Peyer's patch (tissue), 4 donors: ENCODE results near the gene MAML3. TPM values are rescaled to one million over a fixed set of nuclear protein-coding genes. Genes with fewer than 3 reads are reported as not detected.

ENCODE experiments used
- DNase-seq, 3 donors: peaks; one replicate each; pipeline ENCODE4 v3.0.0-alpha.2; 2017 to 2019
- H3K27ac ChIP-seq, 4 donors: fragments of 200-600 bp; sonication (generic); one replicate each; pipeline ENCODE4 v1.5.1; 2016 to 2019
- H3K27me3 ChIP-seq, 2 donors: fragments of 200-600 bp; sonication (generic); one replicate each; pipeline ENCODE4 v1.5.1; 2019
- H3K36me3 ChIP-seq, 3 donors: fragments of 200-600 bp; sonication (generic); one replicate each; pipeline ENCODE4 v1.5.1; 2016 to 2019
- H3K4me1 ChIP-seq, 4 donors: fragments of 200-600 bp; sonication (generic); one replicate each; pipeline ENCODE4 v1.5.1; 2016 to 2019
- H3K4me3 ChIP-seq, 4 donors: fragments of 200-600 bp; sonication (generic); 1 replicate in 3 of 4; 2 replicates in 1 of 4; pipeline ENCODE4 v1.5.1; 2016 to 2019; ENCODE audit warnings: mild to moderate bottlenecking in 1 of 4
- H3K9me3 ChIP-seq, 4 donors: fragments of 200-600 bp; sonication (generic); one replicate each; pipeline ENCODE4 v1.5.1; 2016 to 2019; ENCODE audit warnings: mild to moderate bottlenecking in 1 of 4
- POLR2A ChIP-seq, 2 donors: fragments of 450-650 bp; IDR thresholded peaks; one replicate each; pipeline ENCODE4 v1.5.1; 2017; ENCODE audit warnings: antibody characterized with exemption in 2 of 2, mild to moderate bottlenecking in 2 of 2, moderate library complexity in 2 of 2
- total RNA-seq, 4 donors: library from RNA; depleted of rRNA; stranded (reverse); fragments of >200 nt; gene quantifications; one replicate each; pipeline ENCODE4 v1.1.0, GENCODE V29; 2016
- TF ChIP-seq, protein P1 (sequence below), 6 experiments: fragments of 450-650 bp in 4 of 6; fragments of 200-600 bp in 2 of 6; sonication (generic) in 1 of 6; IDR thresholded peaks; one replicate each; pipeline ENCODE4 v1.5.1; 2017 to 2019; ENCODE audit warnings: antibody characterized with exemption in 6 of 6, mild to moderate bottlenecking in 3 of 6, moderate library complexity in 1 of 6

The MAML3 gene
- total RNA-seq, 4 donors from 2014 or later = 6.5 to 44.6 (median 22.1) TPM

- no peaks in the 10 kb centered on the region for H3K36me3 ChIP-seq
- no peaks in the 10 kb centered on the region for H3K4me1 ChIP-seq
- H3K27ac ChIP-seq = no peak overlapping the region
- no peak overlapping the region for H3K4me3 ChIP-seq
- no peaks in the 10 kb centered on the region for H3K27me3 ChIP-seq
- no peak for DNase-seq
- TF ChIP-seq POLR2A (IDR thresholded peaks at IDR 0.05) = no peak
- TF ChIP-seq, protein P1, sequence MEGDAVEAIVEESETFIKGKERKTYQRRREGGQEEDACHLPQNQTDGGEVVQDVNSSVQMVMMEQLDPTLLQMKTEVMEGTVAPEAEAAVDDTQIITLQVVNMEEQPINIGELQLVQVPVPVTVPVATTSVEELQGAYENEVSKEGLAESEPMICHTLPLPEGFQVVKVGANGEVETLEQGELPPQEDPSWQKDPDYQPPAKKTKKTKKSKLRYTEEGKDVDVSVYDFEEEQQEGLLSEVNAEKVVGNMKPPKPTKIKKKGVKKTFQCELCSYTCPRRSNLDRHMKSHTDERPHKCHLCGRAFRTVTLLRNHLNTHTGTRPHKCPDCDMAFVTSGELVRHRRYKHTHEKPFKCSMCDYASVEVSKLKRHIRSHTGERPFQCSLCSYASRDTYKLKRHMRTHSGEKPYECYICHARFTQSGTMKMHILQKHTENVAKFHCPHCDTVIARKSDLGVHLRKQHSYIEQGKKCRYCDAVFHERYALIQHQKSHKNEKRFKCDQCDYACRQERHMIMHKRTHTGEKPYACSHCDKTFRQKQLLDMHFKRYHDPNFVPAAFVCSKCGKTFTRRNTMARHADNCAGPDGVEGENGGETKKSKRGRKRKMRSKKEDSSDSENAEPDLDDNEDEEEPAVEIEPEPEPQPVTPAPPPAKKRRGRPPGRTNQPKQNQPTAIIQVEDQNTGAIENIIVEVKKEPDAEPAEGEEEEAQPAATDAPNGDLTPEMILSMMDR (IDR thresholded peaks at IDR 0.05) = no peak
- no peaks in the 10 kb centered on the region for H3K9me3 ChIP-seq
These were observed 45.2 kb downstream of the MAML3 start for GRCh38 chr4:140108713-140109230.

DNA sequence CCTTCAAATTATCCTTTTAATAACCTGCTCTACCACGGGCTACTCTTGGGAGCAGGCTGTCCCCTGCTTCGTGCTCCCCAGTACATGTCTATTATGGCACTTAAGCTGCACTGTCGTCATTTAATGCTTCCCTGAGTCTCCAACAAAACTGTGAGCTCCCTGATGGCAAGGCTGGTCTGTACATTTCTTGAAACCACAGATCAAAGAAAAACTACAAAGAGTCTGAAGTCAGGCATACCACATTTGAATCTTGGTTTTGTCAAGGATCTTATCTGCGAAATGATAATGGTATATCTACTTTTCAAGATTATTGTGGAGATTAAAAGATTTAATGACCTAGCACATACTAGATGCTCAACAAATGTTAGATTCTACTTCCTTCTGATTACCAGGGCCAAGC is 45.7 kb downstream of the MAML3 start:
- H3K9me3 ChIP-seq = no peaks in the 10 kb centered on the region
- TF ChIP-seq POLR2A (IDR thresholded peaks at IDR 0.05) = no peak
- TF ChIP-seq, protein P1 (IDR thresholded peaks at IDR 0.05) = no peak
- no peak overlapping the region for H3K4me3 ChIP-seq
- H3K27me3 ChIP-seq = no peaks in the 10 kb centered on the region
- H3K27ac ChIP-seq = no peak overlapping the region
- DNase-seq = no peak
- H3K36me3 ChIP-seq = no peaks in the 10 kb centered on the region
- H3K4me1 ChIP-seq = no peaks in the 10 kb centered on the region

- TF ChIP-seq, protein P1 (IDR thresholded peaks at IDR 0.05) = no peak
- TF ChIP-seq POLR2A (IDR thresholded peaks at IDR 0.05) = no peak
- Histone ChIP-seq H3K4me3 (no peak overlapping the region), H3K9me3 (no peaks in the 10 kb centered on the region), H3K27ac (no peak overlapping the region), H3K27me3 (no peaks in the 10 kb centered on the region), H3K36me3 (no peaks in the 10 kb centered on the region), H3K4me1 (no peaks in the 10 kb centered on the region)
- no peak for DNase-seq
These were observed 47.6 kb downstream of the MAML3 start for GRCh38 chr4:140106289-140106844.

DNA sequence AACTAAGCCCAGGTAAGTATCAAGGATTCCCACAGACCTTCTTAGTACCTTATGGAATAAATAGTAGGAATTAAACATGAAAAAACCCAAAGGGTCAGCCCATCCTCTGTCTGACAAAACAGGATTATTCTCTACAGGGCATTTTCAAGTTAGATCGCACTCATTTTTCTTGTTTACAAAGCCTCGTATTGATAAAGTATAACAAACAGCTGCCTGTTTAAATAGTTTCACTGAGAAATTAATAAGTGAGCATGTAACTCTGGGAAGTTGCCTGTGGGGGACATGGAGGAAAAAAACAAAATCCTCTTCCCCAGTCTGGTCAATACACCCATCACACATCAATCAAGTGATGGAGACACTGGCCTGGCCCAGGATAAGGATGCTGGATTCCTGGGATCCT is 48.5 kb downstream of the MAML3 start:
- Histone ChIP-seq H3K27ac (no peak overlapping the region), H3K4me1 (no peaks in the 10 kb centered on the region), H3K4me3 (no peak overlapping the region), H3K9me3 (no peaks in the 10 kb centered on the region), H3K36me3 (no peaks in the 10 kb centered on the region), H3K27me3 (no peaks in the 10 kb centered on the region)
- TF ChIP-seq, protein P1 (IDR thresholded peaks at IDR 0.05) = no peak
- TF ChIP-seq POLR2A (IDR thresholded peaks at IDR 0.05) = no peak
- DNase-seq = no peak

- Histone ChIP-seq H3K9me3 (no peaks in the 10 kb centered on the region), H3K27me3 (no peaks in the 10 kb centered on the region), H3K27ac (no peak overlapping the region), H3K4me1 (peaks cover 0 to 12% (median 0%) of the 10 kb centered on the region in 4 donors), H3K4me3 (no peak overlapping the region), H3K36me3 (no peaks in the 10 kb centered on the region)
- DNase-seq = no peak
- TF ChIP-seq POLR2A (IDR thresholded peaks at IDR 0.05) = no peak
- TF ChIP-seq, protein P1 (IDR thresholded peaks at IDR 0.05) = no peak
These were observed 50.3 kb downstream of the MAML3 start for GRCh38 chr4:140103676-140104075.
